Left ventricle myocardium inferior (tissue), 1 donor: Measurements from ENCODE around the gene ACOX1. TPM values are rescaled to one million over a fixed set of nuclear protein-coding genes. Genes with fewer than 3 reads are reported as not detected.

Source experiments
- DNase-seq: peaks from one replicate; pipeline ENCODE4 v3.0.0-alpha.2; 2020
- H3K27ac ChIP-seq: fragments of 200-600 bp; replicated peaks from 2 replicates; pipeline ENCODE4 v1.8.0; 2021
- H3K27me3 ChIP-seq: fragments of 200-600 bp; 2 replicates; pipeline ENCODE4 v1.8.0; 2021; ENCODE audit warnings: low read depth
- H3K36me3 ChIP-seq: fragments of 200-600 bp; 2 replicates; pipeline ENCODE4 v1.8.0; 2021
- H3K4me1 ChIP-seq: fragments of 200-600 bp; 2 replicates; pipeline ENCODE4 v1.8.0; 2021
- H3K4me3 ChIP-seq: fragments of 200-600 bp; 2 replicates; pipeline ENCODE4 v1.8.0; 2021; ENCODE audit warnings: mild to moderate bottlenecking, moderate library complexity
- H3K9me3 ChIP-seq: fragments of 200-600 bp; replicated peaks from 2 replicates; pipeline ENCODE4 v1.8.0; 2021
- intact Hi-C: fragments of 100-400 bp; cut with micrococcal nuclease; formaldehyde crosslinking; loops from one replicate; pipeline ENCODE4 v1.11.0; 2022
- total RNA-seq: library from RNA; stranded (reverse); fragmentation: NEBNext Ultra II Directional; extraction: Animal tissue kit (Norgen Biotek cat#: 25700); gene quantifications from one replicate; pipeline ENCODE4 v1.2.1, GENCODE V29; 2021
- TF ChIP-seq, protein P1 (sequence below): fragments of 200-600 bp; IDR thresholded peaks from 2 replicates; pipeline ENCODE4 v1.8.0; 2021; ENCODE audit warnings: antibody characterized with exemption, mild to moderate bottlenecking, borderline replicate concordance
- donor health status: DM: no; HTN: yes; CAD: no; lungs with severe emphysema.

The ACOX1 gene
- total RNA-seq, 1 donor from 2014 or later: 76.4 TPM

DNA sequence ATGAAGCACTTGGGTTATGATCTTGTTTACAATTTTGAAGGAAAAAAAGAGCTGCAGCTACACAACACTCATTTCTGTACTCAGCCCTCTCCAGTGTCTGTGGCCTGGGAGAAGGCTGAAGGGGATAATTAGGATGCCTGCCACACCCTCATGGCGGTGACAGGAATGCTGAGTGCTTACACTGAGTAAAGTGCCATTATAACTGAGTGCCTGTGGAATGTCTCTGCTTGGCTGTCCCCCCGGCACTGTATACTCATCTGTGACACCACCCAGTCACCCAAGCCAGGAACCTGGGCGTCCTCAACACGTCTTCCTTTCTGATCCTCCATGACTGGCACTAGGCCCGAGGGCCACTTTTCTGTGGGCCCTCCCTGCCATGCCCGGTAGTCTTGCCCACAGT lies 70.8 kb downstream of the ACOX1 start:
- TF ChIP-seq, protein P1, sequence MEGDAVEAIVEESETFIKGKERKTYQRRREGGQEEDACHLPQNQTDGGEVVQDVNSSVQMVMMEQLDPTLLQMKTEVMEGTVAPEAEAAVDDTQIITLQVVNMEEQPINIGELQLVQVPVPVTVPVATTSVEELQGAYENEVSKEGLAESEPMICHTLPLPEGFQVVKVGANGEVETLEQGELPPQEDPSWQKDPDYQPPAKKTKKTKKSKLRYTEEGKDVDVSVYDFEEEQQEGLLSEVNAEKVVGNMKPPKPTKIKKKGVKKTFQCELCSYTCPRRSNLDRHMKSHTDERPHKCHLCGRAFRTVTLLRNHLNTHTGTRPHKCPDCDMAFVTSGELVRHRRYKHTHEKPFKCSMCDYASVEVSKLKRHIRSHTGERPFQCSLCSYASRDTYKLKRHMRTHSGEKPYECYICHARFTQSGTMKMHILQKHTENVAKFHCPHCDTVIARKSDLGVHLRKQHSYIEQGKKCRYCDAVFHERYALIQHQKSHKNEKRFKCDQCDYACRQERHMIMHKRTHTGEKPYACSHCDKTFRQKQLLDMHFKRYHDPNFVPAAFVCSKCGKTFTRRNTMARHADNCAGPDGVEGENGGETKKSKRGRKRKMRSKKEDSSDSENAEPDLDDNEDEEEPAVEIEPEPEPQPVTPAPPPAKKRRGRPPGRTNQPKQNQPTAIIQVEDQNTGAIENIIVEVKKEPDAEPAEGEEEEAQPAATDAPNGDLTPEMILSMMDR: no peak
- Histone ChIP-seq H3K4me1 (peaks cover 38% of the 10 kb centered on the region), H3K4me3 (no peak overlapping the region), H3K27ac (peak overlapping the region; percentile 64), H3K9me3 (no peaks in the 10 kb centered on the region), H3K27me3 (no peaks in the 10 kb centered on the region), H3K36me3 (peaks cover under 1% of the 10 kb centered on the region)
- intact Hi-C loops: loop anchor here (5.0 kb wide), 1 partner anchor 99 kb away; no protein-coding TSS in a partner anchor
- peak; percentile 76 for DNase-seq

- Histone ChIP-seq H3K27me3 (no peaks in the 10 kb centered on the region), H3K36me3 (peaks cover 19% of the 10 kb centered on the region), H3K4me1 (peaks cover 43% of the 10 kb centered on the region), H3K27ac (peak overlapping the region; percentile 96), H3K9me3 (no peaks in the 10 kb centered on the region), H3K4me3 (no peak overlapping the region)
- DNase-seq: no peak
- TF ChIP-seq, protein P1: no peak
- intact Hi-C loops: loop anchor here (5.0 kb wide), 1 partner anchor 101 kb away; no protein-coding TSS in a partner anchor
These were observed 72.7 kb downstream of the ACOX1 start for GRCh38 chr17:75906143-75906884.

GRCh38 chr17:75904749-75905521 lies 74.0 kb downstream of the ACOX1 start, which contains the start of gene MRPL38:
Gene MRPL38, minus strand, starts transcription at chr17:75904884. Its CDS starts 9 bp downstream, at chr17:75904875.
- H3K4me3 ChIP-seq: peak within 1 kb of the TSS; percentile 97
- peaks cover 33% of the 10 kb centered on the region for H3K36me3 ChIP-seq
- DNase-seq: peak; percentile 91
- H3K27ac ChIP-seq: peak within 1 kb of the TSS; percentile 96
- H3K27me3 ChIP-seq: no peaks in the 10 kb centered on the region
- TF ChIP-seq, protein P1: peak; percentile 100
- intact Hi-C loops: loop anchor here (5.0 kb wide), 1 partner anchor 102 kb away; no protein-coding TSS in a partner anchor
- H3K4me1 ChIP-seq: peaks cover 37% of the 10 kb centered on the region
- H3K9me3 ChIP-seq: no peaks in the 10 kb centered on the region

DNA sequence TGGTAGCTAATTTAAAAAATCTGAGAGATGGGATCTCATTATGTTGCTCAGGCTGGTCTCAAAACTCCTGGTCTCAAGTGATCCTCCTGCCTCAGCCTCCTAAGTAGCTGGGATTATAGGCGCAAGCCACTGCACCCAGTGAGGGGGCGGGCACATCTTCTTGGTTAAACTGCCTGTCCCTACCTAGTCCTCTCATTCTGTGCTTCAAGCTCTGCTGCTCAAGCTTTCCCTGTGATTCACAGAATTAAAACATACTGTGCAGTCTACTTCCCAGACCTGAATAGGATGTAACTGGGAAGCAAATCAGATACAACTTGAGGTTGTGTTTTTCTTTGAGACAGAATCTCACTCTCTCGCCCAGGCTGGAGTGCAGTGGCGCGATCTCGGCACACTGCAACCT lies 76.6 kb downstream of the ACOX1 start:
- DNase-seq: no peak
- intact Hi-C loops: no loop called here
- no peaks in the 10 kb centered on the region for H3K9me3 ChIP-seq
- TF ChIP-seq, protein P1: no peak
- peaks cover 33% of the 10 kb centered on the region for H3K4me1 ChIP-seq
- H3K4me3 ChIP-seq: no peak overlapping the region
- H3K27me3 ChIP-seq: no peaks in the 10 kb centered on the region
- peaks cover 50% of the 10 kb centered on the region for H3K36me3 ChIP-seq
- H3K27ac ChIP-seq: no peak overlapping the region

DNA sequence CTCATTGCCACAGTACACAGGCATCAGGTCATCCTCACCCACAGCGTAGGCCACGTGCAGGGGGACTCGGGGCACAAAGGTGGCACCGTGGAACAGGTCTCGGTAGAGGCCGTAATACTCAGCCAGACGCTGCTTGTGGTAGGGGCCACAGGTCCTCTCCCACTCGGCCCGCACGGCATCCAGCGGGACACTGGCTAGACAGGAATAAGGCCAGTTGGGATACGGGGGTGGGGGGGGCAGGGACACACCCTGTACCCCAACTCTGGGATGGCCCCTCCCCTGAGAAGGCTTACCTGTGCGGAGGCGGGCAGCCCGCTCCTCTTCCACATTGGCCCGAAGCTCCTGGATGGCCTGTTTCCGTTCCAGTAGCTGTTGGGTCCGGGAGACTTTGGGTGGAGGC lies 77.2 kb downstream of the ACOX1 start:
- DNase-seq: no peak
- intact Hi-C loops: no loop called here
- peaks cover 50% of the 10 kb centered on the region for H3K36me3 ChIP-seq

More for the DNA sequence above, 77.2 kb downstream of the ACOX1 start:
- Histone ChIP-seq H3K4me3 (no peak overlapping the region), H3K27ac (no peak overlapping the region), H3K9me3 (no peaks in the 10 kb centered on the region), H3K4me1 (peaks cover 40% of the 10 kb centered on the region), H3K27me3 (no peaks in the 10 kb centered on the region)
- TF ChIP-seq, protein P1: no peak
